Hepatocyte (in vitro differentiated cells): Measurements from ENCODE around the gene TAS1R2.

ENCODE experiments used
- CTCF ChIP-seq: fragments of 200-600 bp; sonication (generic); IDR thresholded peaks from 2 replicates; pipeline ENCODE4 v1.5.1; 2016; ENCODE audit warnings: antibody characterized with exemption, mild to moderate bottlenecking; ENCODE audit not compliant: poor library complexity
- EZH2 ChIP-seq: fragments of 200-600 bp; sonication (generic); IDR thresholded peaks from 2 replicates; pipeline ENCODE4 v1.6.1; 2016; ENCODE audit warnings: antibody characterized with exemption, mild to moderate bottlenecking, borderline replicate concordance
- EZH2phosphoT487 ChIP-seq: fragments of 200-600 bp; sonication (generic); IDR thresholded peaks from one replicate; pipeline ENCODE4 v1.6.1; 2018; ENCODE audit warnings: antibody characterized with exemption, mild to moderate bottlenecking, low read depth, moderate library complexity; ENCODE audit not compliant: unreplicated experiment, severe bottlenecking

- no peak for TF ChIP-seq CTCF
- no peak for TF ChIP-seq EZH2
- TF ChIP-seq EZH2phosphoT487: no peak
Measured at GRCh38 chr1:18901952-18902522, 42.6 kb upstream of the TAS1R2 start.
